A549 treated with AZD9567 at 1 μM for 4 hours (cell line): Measurements from ENCODE around the gene SLC17A7. TPM values are rescaled to one million over a fixed set of nuclear protein-coding genes. Genes with fewer than 3 reads are reported as not detected.

Source experiments
- total RNA-seq: library from RNA; stranded (reverse); fragments of 200-300 nt; extraction: Qiagen RNA extraction; gene quantifications from 5 replicates; pipeline ENCODE4 v1.2.3, GENCODE V29; 2022; ENCODE audit not compliant: insufficient read depth

Gene SLC17A7
- 0.63 to 3.0 TPM (median 0.82 TPM) in 5 replicates for total RNA-seq

DNA sequence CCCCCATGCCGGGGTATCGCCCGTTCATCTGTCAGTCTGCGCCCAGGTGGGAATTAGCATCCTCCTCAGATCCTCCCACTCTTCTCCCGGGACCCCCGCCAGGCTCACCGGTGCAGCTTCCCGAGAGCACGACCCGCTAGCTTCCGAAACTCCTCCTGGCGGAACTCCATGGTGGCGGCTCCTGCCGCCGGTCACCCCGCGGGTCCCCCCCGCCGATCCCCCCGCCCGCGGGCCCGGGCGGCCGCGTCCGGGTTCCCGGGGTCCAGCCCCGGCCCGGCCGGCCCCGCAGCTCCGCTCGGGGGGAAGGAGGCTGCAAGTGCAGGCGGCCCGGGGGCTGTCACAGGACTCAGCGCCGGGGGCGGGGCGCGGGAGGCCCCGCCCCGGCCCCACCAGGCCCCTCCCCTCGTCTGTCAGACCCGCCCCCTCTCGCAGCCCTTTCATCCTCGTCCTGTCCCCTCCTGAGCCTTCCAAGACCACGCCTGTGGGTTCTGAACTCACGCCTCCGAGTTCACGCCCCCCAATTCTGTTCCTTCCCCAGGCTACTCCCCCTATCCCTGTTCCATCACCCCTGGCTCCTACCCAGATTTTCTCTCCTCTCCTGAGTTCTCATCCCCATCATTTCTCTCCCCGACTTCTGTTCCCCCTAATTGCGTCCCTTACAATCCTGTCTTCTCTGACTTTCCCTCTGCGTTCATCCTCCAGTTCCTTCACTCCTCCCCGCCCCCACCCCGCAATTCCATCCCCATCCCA lies at the start of gene SLC17A7:
TSS of gene SLC17A7 (minus strand) at position 318 of the 750 bp plus-strand sequence. CDS start at position 170, 148 bp downstream.

DNA sequence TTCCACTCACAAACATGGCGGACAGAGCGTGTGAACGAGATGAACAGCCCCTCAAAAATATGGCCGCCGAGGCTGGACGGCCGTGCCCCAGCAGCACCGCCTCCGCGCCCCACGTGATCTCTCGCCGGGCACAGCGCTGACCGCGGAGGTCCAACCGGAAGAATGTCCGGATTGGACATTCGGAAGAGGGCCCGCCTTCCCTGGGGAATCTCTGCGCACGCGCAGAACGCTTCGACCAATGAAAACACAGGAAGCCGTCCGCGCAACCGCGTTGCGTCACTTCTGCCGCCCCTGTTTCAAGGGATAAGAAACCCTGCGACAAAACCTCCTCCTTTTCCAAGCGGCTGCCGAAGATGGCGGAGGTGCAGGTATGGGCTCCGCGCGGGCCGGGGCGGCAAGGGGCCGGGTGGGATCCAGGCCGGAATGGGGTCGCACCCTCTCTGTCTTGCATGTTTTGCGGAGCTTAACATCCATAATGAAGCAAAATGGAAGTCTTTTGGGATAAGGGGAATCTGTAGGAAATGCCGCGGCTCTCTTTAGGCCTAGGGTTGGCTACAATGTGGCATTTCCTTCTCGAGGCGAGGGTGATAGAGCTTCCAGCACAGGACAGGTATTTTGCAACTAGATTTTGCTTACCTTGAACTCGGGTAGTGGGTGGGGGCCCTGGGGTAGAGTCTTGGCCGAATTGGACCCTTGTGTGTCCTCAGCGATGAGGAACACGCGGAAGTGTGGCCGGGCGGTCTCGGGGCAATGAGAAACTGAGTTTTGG lies 46.1 kb upstream of the SLC17A7 start, which contains the start of gene RPL13A:
TSS of gene RPL13A (plus strand) at position 332 of the 769 bp plus-strand sequence. CDS start at position 354, 22 bp downstream.

DNA sequence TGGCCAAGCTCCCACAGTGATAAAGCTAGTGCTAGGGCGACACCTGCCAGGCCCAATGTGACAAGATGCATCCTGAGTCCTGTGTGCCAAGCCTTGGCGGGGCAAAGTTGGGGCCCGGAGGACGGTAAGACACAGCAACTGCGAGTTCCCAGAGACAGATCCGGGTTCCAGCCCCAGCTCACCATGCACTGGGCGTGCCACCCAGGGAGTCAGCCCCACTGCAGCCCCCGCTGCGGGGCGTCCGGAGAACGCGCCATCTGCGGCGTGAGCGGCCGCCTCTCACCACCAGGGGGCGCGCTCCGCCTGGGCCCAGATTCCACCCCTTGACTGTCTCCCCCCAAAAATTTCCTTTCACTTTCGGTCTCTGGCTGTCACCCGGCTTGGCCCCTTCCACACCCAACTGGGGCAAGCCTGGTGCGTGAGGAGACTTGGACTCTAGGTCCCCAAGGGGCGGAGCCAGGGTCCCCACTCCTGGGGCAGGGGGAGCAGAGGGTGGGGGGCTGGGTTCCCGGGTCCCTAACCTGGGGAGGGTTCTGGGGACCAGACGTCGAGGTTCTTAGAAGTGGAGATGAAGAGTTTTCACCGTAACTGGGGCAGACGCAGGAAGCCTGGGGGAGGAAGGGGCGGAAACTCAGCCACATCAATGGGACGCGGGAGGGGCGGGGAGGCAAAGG lies 32.7 kb upstream of the SLC17A7 start, which contains the start of gene FLT3LG:
TSS of gene FLT3LG (plus strand) at position 348 of the 674 bp plus-strand sequence. CDS start 425 bp downstream, outside the sequence.

DNA sequence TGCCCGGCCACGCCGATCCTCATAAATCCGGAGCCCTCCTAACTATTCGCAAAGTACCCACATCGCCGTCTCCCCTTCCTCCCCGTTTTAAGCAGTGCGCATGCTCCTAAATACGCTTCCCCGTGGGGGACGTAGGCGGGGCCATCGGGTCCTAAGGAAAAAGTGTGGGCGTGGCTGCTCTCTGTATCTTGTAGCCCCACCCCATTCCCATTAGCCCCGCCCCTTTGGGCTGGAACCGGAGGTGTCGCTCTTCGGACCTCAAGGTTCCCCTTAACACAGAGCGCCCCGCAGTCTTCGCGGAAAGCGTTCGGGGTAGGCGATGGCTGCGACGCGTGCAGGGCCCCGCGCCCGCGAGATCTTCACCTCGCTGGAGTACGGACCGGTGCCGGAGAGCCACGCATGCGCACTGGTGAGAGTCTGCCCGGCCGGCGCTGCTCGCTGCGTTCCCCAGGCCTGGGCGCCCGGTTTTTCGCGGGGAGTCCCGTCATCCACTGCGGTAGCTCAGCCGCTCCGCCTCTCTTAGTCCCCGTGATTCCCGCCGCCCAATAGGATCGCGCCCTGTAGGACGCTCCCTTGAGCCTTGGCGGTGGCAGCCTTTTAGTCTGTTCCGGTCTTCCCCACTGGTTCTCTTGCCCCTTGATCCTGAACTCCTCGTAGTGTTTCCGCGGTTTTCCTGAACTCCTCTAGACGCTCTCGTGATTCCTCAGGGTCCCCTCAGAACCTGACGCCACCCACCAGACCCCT lies 11.9 kb upstream of the SLC17A7 start, which contains the start of gene ALDH16A1:
TSS of gene ALDH16A1 (plus strand) at position 213 of the 744 bp plus-strand sequence. CDS start at position 320, 107 bp downstream.

DNA sequence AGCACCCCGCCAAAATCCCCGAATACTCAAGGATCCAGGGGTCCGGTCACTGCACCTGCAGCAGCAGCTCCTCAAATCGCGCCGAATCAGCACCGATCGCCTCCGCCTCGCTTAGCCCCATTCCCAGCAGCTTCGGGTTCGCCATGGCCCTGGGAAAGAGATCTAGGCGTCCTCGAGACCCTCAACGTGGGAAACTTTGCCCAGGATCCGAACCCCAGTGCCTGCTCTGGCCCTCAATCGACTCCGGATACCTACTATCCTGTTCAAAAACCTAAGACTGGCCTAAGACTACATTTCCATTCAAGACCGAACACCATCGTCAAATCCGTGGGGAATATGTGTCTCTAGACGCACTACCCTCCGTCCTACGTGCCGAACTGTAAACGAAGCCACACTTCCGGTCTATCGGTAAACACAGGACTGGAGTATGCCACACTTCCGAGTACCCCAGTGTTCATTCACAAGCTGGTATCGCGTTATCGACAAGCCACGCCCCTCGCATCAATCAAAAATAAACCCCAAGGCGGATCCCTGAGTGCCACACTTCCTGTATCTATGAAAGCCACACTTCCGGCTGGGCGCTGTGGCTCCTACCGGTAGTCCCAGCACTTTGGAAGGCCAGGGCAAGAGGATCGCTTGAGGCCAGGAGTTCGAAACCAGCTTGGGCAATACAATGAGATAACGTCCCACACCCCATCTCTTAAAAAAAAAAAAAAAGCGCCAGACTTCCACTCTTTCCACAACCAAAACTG lies 10.3 kb upstream of the SLC17A7 start, which contains the start of gene PIH1D1:
TSS of gene PIH1D1 (minus strand) at position 385 of the 752 bp plus-strand sequence. CDS start at position 145, 240 bp downstream.

DNA sequence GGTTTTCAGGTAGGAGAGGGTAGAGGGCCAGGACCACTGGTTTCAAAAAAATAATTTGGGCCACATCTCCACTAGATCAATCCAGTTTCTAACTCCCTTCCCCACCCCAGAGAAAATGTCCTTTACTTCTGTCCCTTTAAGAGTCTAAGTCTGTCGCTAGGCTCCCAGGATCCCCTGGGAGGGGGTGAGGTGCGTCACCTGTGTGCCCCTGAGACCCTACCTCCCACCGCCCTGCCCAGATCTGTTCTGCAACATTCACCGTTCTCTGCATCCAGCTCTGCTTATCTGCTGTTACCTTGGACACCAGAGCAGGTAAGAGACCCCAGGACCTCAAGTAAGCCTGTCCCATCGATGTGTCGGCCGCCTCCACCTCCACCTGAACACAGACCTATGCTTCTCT lies 16.1 kb downstream of the SLC17A7 start, which contains the start of gene GFY:
TSS of gene GFY (plus strand) at position 211 of the 400 bp plus-strand sequence. CDS start 1,043 bp downstream, outside the sequence.

DNA sequence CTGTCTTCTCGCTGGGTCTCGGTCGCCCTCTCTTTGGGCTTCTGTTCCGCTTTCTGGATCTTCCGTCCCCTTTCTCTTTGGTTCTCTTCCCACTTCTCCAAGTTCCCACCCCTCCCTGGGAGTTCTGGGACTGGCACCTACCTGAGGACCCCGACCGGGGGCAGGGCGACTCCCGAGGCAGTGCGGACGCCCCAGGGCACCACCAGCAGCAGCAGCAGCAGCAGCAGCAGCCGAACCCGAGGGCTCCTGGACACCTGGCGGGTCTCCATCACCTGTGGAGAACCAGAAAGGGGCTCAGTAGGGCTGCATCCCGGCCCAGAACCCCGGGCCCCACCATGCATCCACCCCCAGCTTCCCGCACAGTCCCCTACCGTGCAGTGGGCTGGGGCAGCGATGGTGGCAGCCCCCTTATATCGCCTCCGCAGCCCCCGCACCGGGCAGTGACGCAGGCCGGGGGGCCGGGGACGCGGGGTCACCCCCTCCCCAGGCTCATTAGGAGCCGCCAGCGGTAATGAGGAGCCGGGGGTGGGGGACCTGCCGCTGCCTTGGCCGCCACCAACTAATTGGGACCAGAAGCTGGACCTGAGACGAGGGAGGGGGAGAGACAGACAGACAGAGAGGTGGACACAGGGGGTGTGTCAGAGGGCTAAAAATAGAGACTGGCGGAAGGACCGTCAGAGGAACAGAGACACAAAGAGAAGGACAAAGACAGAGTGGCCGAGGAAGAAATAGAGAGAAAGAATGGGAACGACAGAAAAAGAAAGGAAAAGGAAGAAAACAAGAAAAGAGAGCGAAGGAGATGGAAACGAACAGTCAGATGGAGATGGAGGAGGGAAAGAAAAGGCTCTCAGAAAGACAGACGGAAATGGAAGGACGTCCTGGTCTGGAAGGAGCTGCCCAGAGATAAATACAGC lies 18.0 kb downstream of the SLC17A7 start, which contains the start of gene PTH2:
TSS of gene PTH2 (minus strand) at position 371 of the 914 bp plus-strand sequence. CDS start at position 269, 102 bp downstream.

DNA sequence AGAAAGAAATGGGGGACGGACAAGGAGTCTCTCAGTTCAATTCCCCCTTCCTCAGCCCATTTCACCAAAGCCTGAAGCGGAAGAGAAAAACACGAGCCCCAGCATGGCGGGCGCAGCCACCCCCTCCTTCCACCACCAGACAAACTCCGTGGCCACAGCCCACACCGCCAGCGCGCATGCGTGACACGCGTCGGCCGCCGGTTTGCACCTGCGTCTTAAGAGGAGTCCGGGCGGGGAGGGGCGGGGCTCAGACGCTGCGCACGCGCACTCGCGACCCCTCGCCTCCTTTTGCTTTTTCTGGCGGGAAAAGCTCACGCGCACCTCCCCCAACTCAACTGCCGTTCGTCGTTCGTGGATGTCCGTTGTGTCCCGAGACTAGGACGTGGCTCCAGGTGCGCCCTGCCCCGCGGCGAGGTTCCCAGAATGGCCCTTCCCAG lies 53.4 kb downstream of the SLC17A7 start, which contains the start of gene KASH5:
TSS of gene KASH5 (plus strand) at position 314 of the 437 bp plus-strand sequence. CDS start 2,635 bp downstream, outside the sequence.

Other genes starting within 250 kb of the SLC17A7 start
- 1.4 to 2.0 TPM (median 1.4 TPM) in 4 of 5 replicates, not detected in the other for gene SLC6A16, start 116.3 kb downstream of the SLC17A7 start, total RNA-seq
- not detected in 5 replicates for gene CD37, start 106.1 kb downstream of the SLC17A7 start, total RNA-seq
- 13.2 to 33.0 TPM (median 16.2 TPM) in 5 replicates for gene TEAD2, start 79.1 kb downstream of the SLC17A7 start, total RNA-seq
- gene DKKL1, start 77.7 kb downstream of the SLC17A7 start, total RNA-seq, result 0.50 to 0.55 TPM (median 0.53 TPM) in 4 of 5 replicates, not detected in the other
- 0.20 TPM in 1 of 5 replicates, not detected in the others for gene KASH5, start 53.3 kb downstream of the SLC17A7 start, total RNA-seq
- not detected in 5 replicates for gene PTH2, start 18.1 kb downstream of the SLC17A7 start, total RNA-seq
- 0.12 to 0.19 TPM (median 0.15 TPM) in 4 of 5 replicates, not detected in the other for gene GFY, start 16.1 kb downstream of the SLC17A7 start, total RNA-seq
- gene PIH1D1, start 10.3 kb upstream of the SLC17A7 start, total RNA-seq, result 66.4 to 97.1 TPM (median 93.3 TPM) in 5 replicates
- 13.4 to 27.9 TPM (median 27.3 TPM) in 5 replicates for gene ALDH16A1, start 11.7 kb upstream of the SLC17A7 start, total RNA-seq
- gene FLT3LG, start 32.7 kb upstream of the SLC17A7 start, total RNA-seq, result 0.89 to 1.6 TPM (median 1.1 TPM) in 4 of 5 replicates, not detected in the other
- 3,480 to 4,206 TPM (median 3,972 TPM) in 5 replicates for gene RPL13A, start 46.1 kb upstream of the SLC17A7 start, total RNA-seq
- 3,818 to 4,072 TPM (median 3,919 TPM) in 5 replicates for gene RPS11, start 54.9 kb upstream of the SLC17A7 start, total RNA-seq
- gene FCGRT, start 71.1 kb upstream of the SLC17A7 start, total RNA-seq, result 22.8 to 30.5 TPM (median 30.2 TPM) in 5 replicates
- 1.8 to 4.0 TPM (median 2.4 TPM) in 5 replicates for gene RCN3, start 86.5 kb upstream of the SLC17A7 start, total RNA-seq
- 82.3 to 118 TPM (median 113 TPM) in 5 replicates for gene NOSIP, start 139.0 kb upstream of the SLC17A7 start, total RNA-seq
- 0.71 to 1.0 TPM (median 0.86 TPM) in 4 of 5 replicates, not detected in the other for gene PRRG2, start 139.8 kb upstream of the SLC17A7 start, total RNA-seq
- 21.3 to 31.8 TPM (median 29.3 TPM) in 5 replicates for gene PRR12, start 149.7 kb upstream of the SLC17A7 start, total RNA-seq
- gene RRAS, start 198.6 kb upstream of the SLC17A7 start, total RNA-seq, result 70.6 to 148 TPM (median 141 TPM) in 5 replicates
- 39.7 to 68.6 TPM (median 64.4 TPM) in 5 replicates for gene SCAF1, start 200.7 kb upstream of the SLC17A7 start, total RNA-seq
- 92.2 to 110 TPM (median 99.0 TPM) in 5 replicates for gene IRF3, start 224.3 kb upstream of the SLC17A7 start, total RNA-seq
- gene BCL2L12, start 224.4 kb upstream of the SLC17A7 start, total RNA-seq, result 71.8 to 79.2 TPM (median 75.2 TPM) in 5 replicates
- 414 to 496 TPM (median 439 TPM) in 5 replicates for gene PRMT1, start 235.7 kb upstream of the SLC17A7 start, total RNA-seq
- 3.6 to 6.2 TPM (median 5.7 TPM) in 5 replicates for gene ADM5, start 248.1 kb upstream of the SLC17A7 start, total RNA-seq
- gene CPT1C, start 249.6 kb upstream of the SLC17A7 start, total RNA-seq, result 5.0 to 13.7 TPM (median 11.4 TPM) in 5 replicates